AG20443 (cell line): Measurements from ENCODE around the gene SH3BGRL3.
A peak's percentile ranks its signal among the peaks of the same experiment; 100 is the strongest.
"Not testable (repeated sequence)": the region's sequence is repeated elsewhere in the genome, so short reads cannot be mapped to it uniquely, and the experiment has no call there.

Experiments
- DNase-seq: peaks from one replicate; pipeline ENCODE4 v3.0.0; 2012; ENCODE audit warnings: low spot score, mixed read lengths

Gene SH3BGRL3

GRCh38 chr1:26290882-26291261 is 11.0 kb downstream of the SH3BGRL3 start:
- DNase-seq, result no peak

GRCh38 chr1:26291433-26291832 is 11.5 kb downstream of the SH3BGRL3 start:
- DNase-seq, result no peak

- DNase-seq, result no peak
Measured at GRCh38 chr1:26291939-26292338, 12.1 kb downstream of the SH3BGRL3 start.

- not testable (repeated sequence) for DNase-seq
Measured at GRCh38 chr1:26292735-26293134, 12.8 kb downstream of the SH3BGRL3 start.

- no peak for DNase-seq
Measured at GRCh38 chr1:26293911-26294463, 14.1 kb downstream of the SH3BGRL3 start.

- DNase-seq, result no peak
Measured at GRCh38 chr1:26295194-26296138, 15.6 kb downstream of the SH3BGRL3 start.

GRCh38 chr1:26296340-26297056 is 16.6 kb downstream of the SH3BGRL3 start:
- no peak for DNase-seq

GRCh38 chr1:26297057-26297790 is 17.3 kb downstream of the SH3BGRL3 start:
- no peak for DNase-seq

- DNase-seq, result no peak
Measured at GRCh38 chr1:26297791-26298124, 17.9 kb downstream of the SH3BGRL3 start.

GRCh38 chr1:26300578-26301275 is 20.8 kb downstream of the SH3BGRL3 start:
- no peak for DNase-seq

- DNase-seq, result peak; percentile 63
Measured at GRCh38 chr1:26302733-26303405, 23.0 kb downstream of the SH3BGRL3 start.

- DNase-seq, result no peak
Measured at GRCh38 chr1:26305667-26306289, 25.9 kb downstream of the SH3BGRL3 start.

GRCh38 chr1:26306290-26307229 is 26.7 kb downstream of the SH3BGRL3 start, which contains the start of gene UBXN11:
UBXN11 (minus strand) TSS chr1:26306636; CDS start chr1:26302883, 3,753 bp downstream.
- peak; percentile 96 for DNase-seq

- DNase-seq, result no peak
Measured at GRCh38 chr1:26307363-26307781, 27.5 kb downstream of the SH3BGRL3 start.

GRCh38 chr1:26307966-26308899 is 28.3 kb downstream of the SH3BGRL3 start:
- not testable (repeated sequence) for DNase-seq

GRCh38 chr1:26314501-26314900 is 34.6 kb downstream of the SH3BGRL3 start:
- no peak for DNase-seq

- DNase-seq, result no peak
Measured at GRCh38 chr1:26315874-26316850, 36.3 kb downstream of the SH3BGRL3 start.
